ENCODE data around the gene DDX10. TPM values are rescaled to one million over a fixed set of nuclear protein-coding genes. Genes with fewer than 3 reads are reported as not detected.

The DDX10 gene
- total RNA-seq, 2 experiments from 2014 or later = 15.0 to 15.4 TPM

DNA sequence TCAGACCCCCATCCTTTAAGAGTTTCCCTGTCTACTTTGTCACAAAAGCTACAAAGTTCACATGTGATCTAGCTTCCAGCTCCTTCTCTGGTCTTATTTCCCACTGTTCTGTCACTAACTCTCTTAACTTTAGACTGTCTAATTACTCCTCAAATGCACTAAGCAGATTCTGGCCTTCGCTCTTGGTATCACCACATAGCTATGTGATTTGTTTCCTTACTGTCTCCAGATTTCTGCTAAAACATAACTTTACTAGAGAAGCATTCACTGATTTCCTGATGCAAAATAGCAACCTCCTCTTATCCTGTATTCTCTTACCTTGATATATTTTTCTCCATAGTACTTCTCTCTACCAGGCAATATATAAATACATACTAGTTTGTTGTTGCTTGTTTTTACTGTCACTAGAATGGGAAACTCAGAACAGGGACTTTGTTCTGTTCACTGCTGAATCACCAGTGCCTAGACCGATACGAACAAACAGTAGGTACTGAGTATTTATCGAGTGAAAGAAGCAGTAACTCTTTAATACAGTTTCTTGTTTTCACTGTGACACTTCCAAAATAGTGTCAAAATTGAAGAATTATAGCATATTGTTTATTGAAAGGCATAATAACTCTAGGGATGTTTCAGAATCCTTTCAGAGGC lies 205.6 kb downstream of the DDX10 start:
- POLR2A ChIA-PET = interaction anchor here (1.0 kb wide), 1 partner anchor 17 kb away, joined by 3 read pairs; no protein-coding TSS in a partner anchor
- CTCF ChIA-PET = no interaction called here
- intact Hi-C loops (cut with DNase I, micrococcal nuclease) = loop anchor here in 1 of 2 experiments (5.0 kb wide), 1 partner anchor 173 kb away; no protein-coding TSS in a partner anchor
- H3K27me3 Mint-ChIP-seq = no peaks in the 10 kb centered on the region
- H3K4me3 ChIP-seq (ENCODE audit: low read length) = no peak overlapping the region
- DNase-seq (no peak), ATAC-seq (ENCODE audit: poor library complexity) (no peak)
- no peak overlapping the region for H3K4me3 Mint-ChIP-seq
- H3K27me3 ChIP-seq (ENCODE audit: control insufficient read depth in 1 of 2, insufficient read depth in 2 of 2, low read length in 2 of 2) = no peaks in the 10 kb centered on the region
- H3K4me1 Mint-ChIP-seq (ENCODE audit: low read depth) = no peaks in the 10 kb centered on the region
- H3K36me3 ChIP-seq (ENCODE audit: insufficient read depth, low read length) = no peaks in the 10 kb centered on the region
- H3K27ac ChIP-seq (ENCODE audit: low read depth in 1 of 2, low read length in 2 of 2) = no peak overlapping the region
- no peaks in the 10 kb centered on the region for H3K9me3 ChIP-seq (ENCODE audit: control insufficient read depth in 1 of 2, insufficient read depth in 1 of 2, low read length in 2 of 2)
- no peaks in the 10 kb centered on the region for H3K36me3 Mint-ChIP-seq (ENCODE audit: low read depth)
- TF ChIP-seq, protein P1, sequence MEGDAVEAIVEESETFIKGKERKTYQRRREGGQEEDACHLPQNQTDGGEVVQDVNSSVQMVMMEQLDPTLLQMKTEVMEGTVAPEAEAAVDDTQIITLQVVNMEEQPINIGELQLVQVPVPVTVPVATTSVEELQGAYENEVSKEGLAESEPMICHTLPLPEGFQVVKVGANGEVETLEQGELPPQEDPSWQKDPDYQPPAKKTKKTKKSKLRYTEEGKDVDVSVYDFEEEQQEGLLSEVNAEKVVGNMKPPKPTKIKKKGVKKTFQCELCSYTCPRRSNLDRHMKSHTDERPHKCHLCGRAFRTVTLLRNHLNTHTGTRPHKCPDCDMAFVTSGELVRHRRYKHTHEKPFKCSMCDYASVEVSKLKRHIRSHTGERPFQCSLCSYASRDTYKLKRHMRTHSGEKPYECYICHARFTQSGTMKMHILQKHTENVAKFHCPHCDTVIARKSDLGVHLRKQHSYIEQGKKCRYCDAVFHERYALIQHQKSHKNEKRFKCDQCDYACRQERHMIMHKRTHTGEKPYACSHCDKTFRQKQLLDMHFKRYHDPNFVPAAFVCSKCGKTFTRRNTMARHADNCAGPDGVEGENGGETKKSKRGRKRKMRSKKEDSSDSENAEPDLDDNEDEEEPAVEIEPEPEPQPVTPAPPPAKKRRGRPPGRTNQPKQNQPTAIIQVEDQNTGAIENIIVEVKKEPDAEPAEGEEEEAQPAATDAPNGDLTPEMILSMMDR (IDR thresholded peaks at IDR 0.05) = no peak
- H3K27ac Mint-ChIP-seq = no peak overlapping the region
- no peaks in the 10 kb centered on the region for H3K4me1 ChIP-seq (ENCODE audit: insufficient read depth, low read length)
- H3K9me3 Mint-ChIP-seq = no peaks in the 10 kb centered on the region

DNA sequence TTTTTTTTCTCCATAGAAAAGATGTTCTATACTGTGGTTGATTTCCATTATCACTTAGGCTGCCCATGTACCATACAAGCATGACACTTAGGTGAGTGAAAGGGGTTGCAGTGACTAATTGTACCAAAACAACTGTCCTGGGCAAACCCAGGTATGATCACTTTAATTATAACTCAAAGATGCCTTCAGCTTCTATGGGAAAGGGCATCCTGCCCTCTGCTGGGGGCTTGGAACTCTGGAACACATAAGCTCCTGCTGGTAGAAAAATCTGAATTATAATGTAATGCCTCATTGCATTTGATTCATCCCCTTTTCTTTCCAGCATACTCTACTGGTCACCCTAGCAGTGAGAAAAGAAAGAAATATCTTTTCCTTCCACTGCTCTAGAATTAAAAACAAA lies 206.3 kb downstream of the DDX10 start:
- Histone ChIP-seq H3K4me1 (ENCODE audit: insufficient read depth, low read length) (no peaks in the 10 kb centered on the region), H3K27ac (ENCODE audit: low read depth in 1 of 2, low read length in 2 of 2) (no peak overlapping the region), H3K27me3 (ENCODE audit: control insufficient read depth in 1 of 2, insufficient read depth in 2 of 2, low read length in 2 of 2) (no peaks in the 10 kb centered on the region), H3K9me3 (ENCODE audit: control insufficient read depth in 1 of 2, insufficient read depth in 1 of 2, low read length in 2 of 2) (no peaks in the 10 kb centered on the region), H3K4me3 (ENCODE audit: low read length) (no peak overlapping the region), H3K36me3 (ENCODE audit: insufficient read depth, low read length) (no peaks in the 10 kb centered on the region)
- Mint-ChIP-seq H3K4me3 (no peak overlapping the region), H3K4me1 (ENCODE audit: low read depth) (no peaks in the 10 kb centered on the region), H3K36me3 (ENCODE audit: low read depth) (no peaks in the 10 kb centered on the region), H3K27me3 (no peaks in the 10 kb centered on the region), H3K9me3 (no peaks in the 10 kb centered on the region), H3K27ac (no peak overlapping the region)
- DNase-seq = peak in 4 of 14 experiments; percentile 2 to 26 (median 20)
- TF ChIP-seq, protein P1 (IDR thresholded peaks at IDR 0.05) = peak; percentile 17
- POLR2A ChIA-PET = interaction anchor here (1.0 kb wide), 1 partner anchor 17 kb away, joined by 3 read pairs; no protein-coding TSS in a partner anchor
- CTCF ChIA-PET = no interaction called here
- intact Hi-C loops (cut with DNase I, micrococcal nuclease) = loop anchor here in 1 of 2 experiments (5.0 kb wide), 1 partner anchor 174 kb away; no protein-coding TSS in a partner anchor
- no peak for ATAC-seq (ENCODE audit: poor library complexity)

DNA sequence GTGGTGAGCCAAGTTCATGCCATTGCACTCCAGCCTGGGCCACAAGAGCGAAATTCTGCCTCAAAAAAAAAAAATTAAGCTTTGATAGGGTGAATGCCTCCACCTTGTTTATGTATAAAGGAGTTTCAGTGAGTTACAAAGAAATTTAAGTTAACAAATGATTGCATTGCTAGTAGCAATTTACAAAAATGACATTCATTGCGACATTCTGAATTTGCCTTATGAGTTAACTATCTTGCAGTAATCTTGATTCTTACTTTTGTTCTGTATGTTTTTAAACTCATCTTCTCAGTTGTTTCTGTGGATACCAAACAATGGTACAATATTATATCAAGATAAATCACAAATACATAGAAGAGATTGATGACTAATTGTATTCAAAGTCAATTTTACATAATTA lies 207.0 kb downstream of the DDX10 start:
- H3K27me3 ChIP-seq (ENCODE audit: control insufficient read depth in 1 of 2, insufficient read depth in 2 of 2, low read length in 2 of 2) = no peaks in the 10 kb centered on the region
- POLR2A ChIA-PET = no interaction called here
- Mint-ChIP-seq H3K27me3 (no peaks in the 10 kb centered on the region), H3K4me3 (no peak overlapping the region), H3K9me3 (no peaks in the 10 kb centered on the region), H3K27ac (no peak overlapping the region), H3K36me3 (ENCODE audit: low read depth) (no peaks in the 10 kb centered on the region), H3K4me1 (ENCODE audit: low read depth) (no peaks in the 10 kb centered on the region)
- no peaks in the 10 kb centered on the region for H3K4me1 ChIP-seq (ENCODE audit: insufficient read depth, low read length)
- intact Hi-C loops (cut with DNase I, micrococcal nuclease) = loop anchor here in 1 of 2 experiments (5.0 kb wide), 1 partner anchor 175 kb away; no protein-coding TSS in a partner anchor
- no peaks in the 10 kb centered on the region for H3K36me3 ChIP-seq (ENCODE audit: insufficient read depth, low read length)
- TF ChIP-seq, protein P1 (IDR thresholded peaks at IDR 0.05) = no peak
- H3K9me3 ChIP-seq (ENCODE audit: control insufficient read depth in 1 of 2, insufficient read depth in 1 of 2, low read length in 2 of 2) = no peaks in the 10 kb centered on the region
- CTCF ChIA-PET = no interaction called here
- H3K4me3 ChIP-seq (ENCODE audit: low read length) = no peak overlapping the region
- no peak for ATAC-seq (ENCODE audit: poor library complexity)
- no peak for DNase-seq
- H3K27ac ChIP-seq (ENCODE audit: low read depth in 1 of 2, low read length in 2 of 2) = no peak overlapping the region

Measured in CD4-positive, alpha-beta T cell (primary cell).